Measurements from ENCODE around the gene DNAJB8. TPM values are rescaled to one million over a fixed set of nuclear protein-coding genes. Genes with fewer than 3 reads are reported as not detected.

DNAJB8 gene
- total RNA-seq, 1 donor from 2014 or later = not detected

DNA sequence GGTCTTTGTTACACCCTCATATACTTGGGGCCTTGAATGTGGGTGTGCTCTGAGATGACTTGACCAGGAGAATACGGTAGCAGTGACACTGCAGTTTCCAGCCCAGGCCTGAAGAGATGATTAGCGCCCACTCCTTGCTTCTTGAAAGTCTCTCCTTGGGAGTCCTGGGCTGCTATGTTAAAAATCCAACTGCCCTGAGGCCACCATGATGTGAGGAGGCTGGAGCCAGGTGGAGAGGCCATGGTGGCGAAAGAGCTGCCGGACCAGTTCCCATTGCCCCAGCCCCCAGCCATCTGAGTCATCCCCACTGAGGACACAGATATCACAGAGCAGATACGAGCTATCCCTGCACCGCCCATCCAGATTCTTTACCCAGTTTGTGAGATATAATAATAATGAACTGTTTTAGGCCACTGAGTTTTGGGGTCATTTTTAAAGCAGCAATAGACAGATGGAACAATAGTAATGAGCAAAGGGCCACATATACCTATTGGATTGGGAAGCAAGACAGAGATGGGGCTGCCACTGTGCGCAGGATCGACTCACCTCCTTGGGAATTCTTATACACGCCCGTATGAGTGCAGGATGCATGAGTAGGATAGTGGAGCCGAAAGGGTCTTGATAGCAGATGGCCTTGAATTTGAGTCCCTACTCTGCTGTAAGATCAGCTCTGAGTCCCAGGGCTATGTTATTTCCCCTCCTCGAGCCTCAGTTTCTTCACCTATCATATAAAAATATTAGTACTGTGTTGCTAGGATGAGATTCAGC lies 38.5 kb upstream of the DNAJB8 start:
- no peak for TF ChIP-seq CTCF (IDR thresholded peaks at IDR 0.05)
- no peak for ATAC-seq
- H3K27me3 ChIP-seq (ENCODE audit: low read depth) = peaks cover 9% of the 10 kb centered on the region
- no peak for DNase-seq
- H3K36me3 ChIP-seq = no peaks in the 10 kb centered on the region
- H3K4me3 ChIP-seq = no peak overlapping the region
- no peaks in the 10 kb centered on the region for H3K4me1 ChIP-seq
- H3K9me3 ChIP-seq = no peaks in the 10 kb centered on the region
- intact Hi-C loops (cut with DNase I) = no loop called here
- no peak overlapping the region for H3K27ac ChIP-seq

DNA sequence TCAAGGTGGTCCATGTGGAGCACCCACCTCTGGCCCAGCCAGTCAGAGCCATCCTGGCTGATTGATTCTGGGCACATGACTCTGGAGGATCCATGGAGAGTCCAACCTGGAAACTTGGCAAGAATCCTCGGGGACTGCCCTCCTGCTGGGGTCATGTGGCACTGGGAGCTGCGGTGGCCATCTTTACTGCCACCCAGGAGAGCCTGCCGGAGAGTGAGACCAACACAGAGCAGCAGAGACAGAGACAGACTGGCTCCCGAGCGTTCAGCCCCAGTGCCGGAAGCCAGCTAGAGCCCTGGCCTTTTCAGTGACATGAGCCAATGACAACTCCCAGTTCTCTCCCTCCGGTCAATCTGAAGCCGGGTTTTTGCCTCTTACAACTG lies 37.8 kb upstream of the DNAJB8 start:
- intact Hi-C loops (cut with DNase I) = no loop called here
- no peaks in the 10 kb centered on the region for H3K9me3 ChIP-seq

GRCh38 chr3:128503751-128504532 lies 37.3 kb upstream of the DNAJB8 start:
- Histone ChIP-seq H3K4me1 (no peaks in the 10 kb centered on the region), H3K4me3 (no peak overlapping the region), H3K9me3 (no peaks in the 10 kb centered on the region), H3K27me3 (ENCODE audit: low read depth) (peaks cover 21% of the 10 kb centered on the region), H3K36me3 (no peaks in the 10 kb centered on the region), H3K27ac (no peak overlapping the region)
- ATAC-seq (no peak), DNase-seq (no peak)
- no peak for TF ChIP-seq CTCF (IDR thresholded peaks at IDR 0.05)
- intact Hi-C loops (cut with DNase I) = no loop called here

More for the DNA sequence above, 37.8 kb upstream of the DNAJB8 start:
- Histone ChIP-seq H3K36me3 (no peaks in the 10 kb centered on the region), H3K4me3 (no peak overlapping the region), H3K4me1 (no peaks in the 10 kb centered on the region), H3K27ac (no peak overlapping the region), H3K27me3 (ENCODE audit: low read depth) (peaks cover 15% of the 10 kb centered on the region)
- DNase-seq (no peak), ATAC-seq (no peak)
- no peak for TF ChIP-seq CTCF (IDR thresholded peaks at IDR 0.05)

- Histone ChIP-seq H3K27ac (no peak overlapping the region), H3K9me3 (no peaks in the 10 kb centered on the region), H3K4me3 (no peak overlapping the region), H3K4me1 (peaks cover 4% of the 10 kb centered on the region), H3K27me3 (ENCODE audit: low read depth) (peaks cover 28% of the 10 kb centered on the region), H3K36me3 (no peaks in the 10 kb centered on the region)
- no peak for ATAC-seq
- no peak for TF ChIP-seq CTCF (IDR thresholded peaks at IDR 0.05)
- intact Hi-C loops (cut with DNase I) = no loop called here
- no peak for DNase-seq
These were observed 36.5 kb upstream of the DNAJB8 start for GRCh38 chr3:128503164-128503651.

DNA sequence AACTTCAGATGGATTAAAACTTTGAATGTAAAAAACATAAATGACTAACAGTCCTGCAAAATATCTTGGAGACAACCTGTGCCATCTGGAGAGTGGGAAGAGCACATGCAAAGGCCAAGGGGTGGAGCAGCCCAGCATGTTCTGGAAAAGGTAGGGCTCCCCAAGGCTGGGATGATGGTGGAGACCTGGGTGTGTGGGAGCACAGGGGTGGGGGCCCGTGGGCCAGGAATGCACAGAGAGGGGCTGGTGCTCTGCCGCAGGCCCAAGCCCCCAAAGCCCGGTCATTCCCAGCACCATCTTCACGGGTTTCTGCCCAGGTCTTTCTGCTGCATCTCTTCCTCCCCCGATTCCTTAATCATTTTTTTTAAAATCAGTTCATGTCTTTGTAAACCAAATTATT lies 36.0 kb upstream of the DNAJB8 start:
- TF ChIP-seq CTCF (IDR thresholded peaks at IDR 0.05) = no peak
- peaks cover 8% of the 10 kb centered on the region for H3K4me1 ChIP-seq
- ATAC-seq = no peak
- peaks cover 33% of the 10 kb centered on the region for H3K27me3 ChIP-seq (ENCODE audit: low read depth)
- no peak overlapping the region for H3K4me3 ChIP-seq
- no peaks in the 10 kb centered on the region for H3K9me3 ChIP-seq
- no peaks in the 10 kb centered on the region for H3K36me3 ChIP-seq
- no peak for DNase-seq
- no peak overlapping the region for H3K27ac ChIP-seq
- intact Hi-C loops (cut with DNase I) = no loop called here
